Psoas muscle (tissue), 8 donors: ENCODE results near the gene TGIF2. TPM values are rescaled to one million over a fixed set of nuclear protein-coding genes. Genes with fewer than 3 reads are reported as not detected.

ENCODE experiments used
- ATAC-seq, 4 donors: fragments of 200-7000 bp; cut with Tn5 transposase; one replicate each; pipeline ENCODE4 v1.9.1; 2020; ENCODE audit warnings: moderate library complexity in 3 of 4, mild to moderate bottlenecking in 2 of 4
- DNase-seq, 2 donors: peaks; one replicate each; pipeline ENCODE4 v3.0.0-alpha.2; 2020
- H3K27ac ChIP-seq: fragments of 200-600 bp; one replicate; pipeline ENCODE4 v1.8.0; 2022
- H3K27me3 ChIP-seq, 3 donors: fragments of 200-600 bp in 1 of 3; one replicate each; pipeline versions ENCODE4 v1.6.1 to v1.8.0; 2013 to 2022; ENCODE audit warnings: low read length in 2 of 3, mild to moderate bottlenecking in 2 of 3, moderate library complexity in 1 of 3; ENCODE audit not compliant: insufficient read depth in 3 of 3
- H3K36me3 ChIP-seq, 2 donors: fragments of 200-600 bp in 1 of 2; one replicate each; pipeline versions ENCODE4 v1.6.1 to v1.8.0; 2013 to 2022; ENCODE audit warnings: low read depth in 1 of 2, mild to moderate bottlenecking in 1 of 2, moderate library complexity in 1 of 2; ENCODE audit not compliant: insufficient read depth in 1 of 2
- H3K4me1 ChIP-seq: fragments of 200-600 bp; one replicate; pipeline ENCODE4 v1.8.0; 2022
- H3K4me3 ChIP-seq: fragments of 200-600 bp; one replicate; pipeline ENCODE4 v1.8.0; 2022; ENCODE audit warnings: mild to moderate bottlenecking
- H3K9me3 ChIP-seq: fragments of 200-600 bp; one replicate; pipeline ENCODE4 v1.8.0; 2022
- CTCF ChIP-seq: fragments of 200-600 bp; IDR thresholded peaks from one replicate; pipeline ENCODE4 v1.8.0; 2022; ENCODE audit warnings: antibody characterized with exemption
- WGBS, 3 donors: extraction: QIAGEN DNeasy Blood & Tissue Kit; methylation state at CpG; one replicate each; pipeline versions ENCODE4 v1.1.6 to v1.1.7; 2013; 5-methylcytosine and 5-hydroxymethylcytosine counted together
- intact Hi-C, 2 donors: fragments of 100-400 bp; cut with DNase I; formaldehyde crosslinking; loops; one replicate each; pipeline versions ENCODE4 v1.11.0 to v1.14.2; 2022
- polyA plus RNA-seq, 3 donors: library from polyadenylated mRNA; stranded (reverse); fragments of 200-250 nt; gene quantifications; one replicate each; pipeline ENCODE4 v1.2.3, GENCODE V29; 2013
- total RNA-seq, 4 donors: library from RNA; stranded (reverse); fragmentation: NEBNext Ultra II Directional in 2 of 4; extraction: Animal tissue kit (Norgen Biotek cat#: 25700) in 2 of 4; gene quantifications; one replicate each; pipeline versions ENCODE4 v1.2.1 to v1.2.4, GENCODE V29; 2021 to 2023
- donor health status: healthy with polysubstance abuse.
- donor health status: DM: no; HTN: no; CAD: no; lungs with moderate emphysema.
- donor health status: Bipolar disorder and iron deficiency.
- donor health status: healthy.
- donor health status: DM: yes; HTN: yes; CAD: no.
- donor health status: DM: no; HTN: no; CAD: no.
- donor health status: DM: no; HTN: no; CAD: no.
- donor health status: DM: yes; HTN: yes; CAD: no.

TGIF2 gene
- total and polyA plus RNA-seq, 7 donors = 1.1 to 2.8 (median 1.7) TPM

- Histone ChIP-seq H3K27me3 (peaks cover 0 to 6% (median 0%) of the 10 kb centered on the region in 3 donors), H3K36me3 (peaks cover 0 to 7% of the 10 kb centered on the region in 2 donors), H3K9me3 (no peaks in the 10 kb centered on the region), H3K4me3 (no peak overlapping the region), H3K4me1 (no peaks in the 10 kb centered on the region), H3K27ac (no peak overlapping the region)
- DNase-seq (no peak), ATAC-seq (no peak)
- TF ChIP-seq CTCF = no peak
- intact Hi-C loops = no loop called here
- 94 to 96% (median 94%) methylated on average over 4 of the region's 4 CpGs for WGBS, 3 donors
Observed at GRCh38 chr20:36582821-36583220, 9.4 kb downstream of the TGIF2 start.

- intact Hi-C loops = no loop called here
- H3K27me3 ChIP-seq = no peaks in the 10 kb centered on the region
- DNase-seq (no peak), ATAC-seq (no peak)
- peaks cover 0 to 7% of the 10 kb centered on the region in 2 donors for H3K36me3 ChIP-seq
- TF ChIP-seq CTCF = no peak
- H3K4me1 ChIP-seq = no peaks in the 10 kb centered on the region
- H3K9me3 ChIP-seq = no peaks in the 10 kb centered on the region
- WGBS, 3 donors = 73 to 80% (median 79%) methylated on average over 2 of the region's 2 CpGs
- no peak overlapping the region for H3K4me3 ChIP-seq
- no peak overlapping the region for H3K27ac ChIP-seq
Observed at GRCh38 chr20:36584018-36584481, 10.7 kb downstream of the TGIF2 start.

- intact Hi-C loops = no loop called here
- no peak for DNase-seq
- no peak overlapping the region for H3K4me3 ChIP-seq
- no peaks in the 10 kb centered on the region for H3K27me3 ChIP-seq
- ATAC-seq = no peak
- no peaks in the 10 kb centered on the region for H3K9me3 ChIP-seq
- peaks cover 0 to 7% of the 10 kb centered on the region in 2 donors for H3K36me3 ChIP-seq
- TF ChIP-seq CTCF = no peak
- WGBS, 3 donors = 63 to 70% (median 70%) methylated on average over 8 of the region's 8 CpGs
- no peaks in the 10 kb centered on the region for H3K4me1 ChIP-seq
- no peak overlapping the region for H3K27ac ChIP-seq
Observed at GRCh38 chr20:36585410-36586125, 12.2 kb downstream of the TGIF2 start.

GRCh38 chr20:36587388-36588070 lies 14.1 kb downstream of the TGIF2 start:
- intact Hi-C loops = no loop called here
- DNase-seq (no peak), ATAC-seq (no peak)
- no peak overlapping the region for H3K4me3 ChIP-seq
- H3K36me3 ChIP-seq = peaks cover 0 to 5% of the 10 kb centered on the region in 2 donors
- no peaks in the 10 kb centered on the region for H3K9me3 ChIP-seq
- H3K27me3 ChIP-seq = no peaks in the 10 kb centered on the region
- no peak for TF ChIP-seq CTCF
- no peaks in the 10 kb centered on the region for H3K4me1 ChIP-seq
- no peak overlapping the region for H3K27ac ChIP-seq
- 62 to 76% (median 67%) methylated on average over 3 of the region's 3 CpGs for WGBS, 3 donors
